ENCODE measurements around the gene ADA. TPM values are rescaled to one million over a fixed set of nuclear protein-coding genes. Genes with fewer than 3 reads are reported as not detected.
A peak's percentile ranks its signal among the peaks of the same experiment; 100 is the strongest.

The ADA gene
- total and polyA plus RNA-seq, 9 of the 15 experiments (the other 6 are each of a cell fraction or from before 2014, with no cell fraction given) = 2.4 to 26.1 (median 5.3) TPM

GRCh38 chr20:44696315-44696714, 44.8 kb upstream of the ADA start (continued):
- peak; percentile 78 for TF ChIP-seq CTCFL (IDR thresholded peaks at IDR 0.05; ENCODE audit: borderline replicate concordance, insufficient read depth, low read depth, low read length, poor library complexity, severe bottlenecking)
- no peak for TF ChIP-seq ZNF124 (CRISPR knock-in tag; IDR thresholded peaks at IDR 0.05)
- no peak for TF ChIP-seq ESRRA (IDR thresholded peaks at IDR 0.05; ENCODE audit: borderline replicate concordance, low read depth)
- no peak for TF ChIP-seq ZNF436 (CRISPR knock-in tag; IDR thresholded peaks at IDR 0.05)
- TF ChIP-seq ZNF696 (CRISPR knock-in tag; conservative IDR thresholded peaks at IDR 0.05) = no peak
- TF ChIP-seq ZBTB12 (CRISPR knock-in tag; IDR thresholded peaks at IDR 0.05) = no peak
- TF ChIP-seq RAD21 (CRISPR knock-in tag; conservative IDR thresholded peaks at IDR 0.05 in 1 of 2, IDR thresholded peaks at IDR 0.05 in 1 of 2) = 0 out of 4 replicates have a peak, but pooled peaks of 1 of the 2 experiments have one; percentile 11
- no peak for TF ChIP-seq POLR2A (conservative IDR thresholded peaks at IDR 0.05)
- TF ChIP-seq TGIF2 (CRISPR knock-in tag; IDR thresholded peaks at IDR 0.05) = no peak
- TF ChIP-seq NR0B1 (IDR thresholded peaks at IDR 0.05; ENCODE audit: partially characterized antibody) = no peak
- TF ChIP-seq HMGN3 (IDR thresholded peaks at IDR 0.05; ENCODE audit: borderline replicate concordance, extremely low read depth, insufficient read length, low read depth, low read length) = no peak
- no peak for TF ChIP-seq POLR2AphosphoS2 (IDR thresholded peaks at IDR 0.05; ENCODE audit: low read length)
- no peak for TF ChIP-seq SNAPC5 (CRISPR knock-in tag; IDR thresholded peaks at IDR 0.05)
- no peak for TF ChIP-seq CHD2 (IDR thresholded peaks at IDR 0.05; ENCODE audit: low read depth, low read length)
- no peak for TF ChIP-seq ZNF518B (CRISPR knock-in tag; IDR thresholded peaks at IDR 0.05)
- TF ChIP-seq BRD4 (IDR thresholded peaks at IDR 0.05) = no peak
- no peak for TF ChIP-seq TRIM25 (IDR thresholded peaks at IDR 0.05; ENCODE audit: borderline replicate concordance)
- 0 out of 2 replicates have a peak, but pooled peaks have one; percentile 28 for TF ChIP-seq ZKSCAN1 (IDR thresholded peaks at IDR 0.05; ENCODE audit: low read depth, low read length)
- no peak for TF ChIP-seq CBX3 (IDR thresholded peaks at IDR 0.05; ENCODE audit: borderline replicate concordance in 1 of 2, low read length in 2 of 2)
